Mucosa of gallbladder (tissue), 1 donor: ENCODE results near the gene NRSN1. TPM values are rescaled to one million over a fixed set of nuclear protein-coding genes. Genes with fewer than 3 reads are reported as not detected.

Experiments
- total RNA-seq: library from RNA; stranded (reverse); gene quantifications from one replicate; pipeline ENCODE4 v1.2.1, GENCODE V29; 2021
- donor health status: DM: no; HTN: no; CAD: no.

The NRSN1 gene
- total RNA-seq, 1 donor from 2014 or later = 0.12 TPM

Other genes starting within 250 kb of the NRSN1 start
- gene DCDC2, start 231.8 kb downstream of the NRSN1 start, total RNA-seq = 33.8 TPM